NCI-H524 treated with DMSO at 0.1 percent for 48 hours (cell line): ENCODE measurements around the gene IGF1R.

ENCODE experiments used
- DNase-seq: peaks from one replicate; lab custom pipeline; 2025; lab: John Stamatoyannopoulos, UW

Gene IGF1R

GRCh38 chr15:98943051-98943508 is 294.7 kb downstream of the IGF1R start:
- no peak for DNase-seq

DNA sequence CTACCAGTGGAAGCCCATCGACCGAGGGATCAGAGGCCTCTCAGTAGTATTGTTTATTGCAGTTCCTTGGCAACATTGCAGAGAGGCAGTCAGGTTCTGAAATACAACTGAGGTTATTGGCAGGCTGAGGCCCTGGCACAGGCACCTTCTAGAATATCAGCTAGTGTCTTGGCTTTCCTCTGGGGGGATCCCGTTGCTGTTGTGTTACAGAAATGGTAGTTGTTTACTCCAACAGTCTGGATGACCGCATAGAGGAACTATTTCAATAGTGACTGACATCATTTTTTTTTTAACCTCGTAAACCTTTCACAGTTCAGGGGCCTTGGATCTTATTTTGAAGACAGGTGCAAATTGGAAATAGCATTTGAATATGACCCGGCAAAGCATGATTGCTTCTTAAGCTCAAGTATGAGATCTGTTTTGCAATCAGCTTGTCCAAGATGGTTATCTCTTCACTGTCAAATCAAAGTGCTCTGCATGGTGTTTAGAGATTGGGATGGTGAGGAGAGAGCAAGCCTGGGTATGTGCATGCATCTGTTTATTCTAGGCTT is 295.3 kb downstream of the IGF1R start:
- no peak for DNase-seq

DNA sequence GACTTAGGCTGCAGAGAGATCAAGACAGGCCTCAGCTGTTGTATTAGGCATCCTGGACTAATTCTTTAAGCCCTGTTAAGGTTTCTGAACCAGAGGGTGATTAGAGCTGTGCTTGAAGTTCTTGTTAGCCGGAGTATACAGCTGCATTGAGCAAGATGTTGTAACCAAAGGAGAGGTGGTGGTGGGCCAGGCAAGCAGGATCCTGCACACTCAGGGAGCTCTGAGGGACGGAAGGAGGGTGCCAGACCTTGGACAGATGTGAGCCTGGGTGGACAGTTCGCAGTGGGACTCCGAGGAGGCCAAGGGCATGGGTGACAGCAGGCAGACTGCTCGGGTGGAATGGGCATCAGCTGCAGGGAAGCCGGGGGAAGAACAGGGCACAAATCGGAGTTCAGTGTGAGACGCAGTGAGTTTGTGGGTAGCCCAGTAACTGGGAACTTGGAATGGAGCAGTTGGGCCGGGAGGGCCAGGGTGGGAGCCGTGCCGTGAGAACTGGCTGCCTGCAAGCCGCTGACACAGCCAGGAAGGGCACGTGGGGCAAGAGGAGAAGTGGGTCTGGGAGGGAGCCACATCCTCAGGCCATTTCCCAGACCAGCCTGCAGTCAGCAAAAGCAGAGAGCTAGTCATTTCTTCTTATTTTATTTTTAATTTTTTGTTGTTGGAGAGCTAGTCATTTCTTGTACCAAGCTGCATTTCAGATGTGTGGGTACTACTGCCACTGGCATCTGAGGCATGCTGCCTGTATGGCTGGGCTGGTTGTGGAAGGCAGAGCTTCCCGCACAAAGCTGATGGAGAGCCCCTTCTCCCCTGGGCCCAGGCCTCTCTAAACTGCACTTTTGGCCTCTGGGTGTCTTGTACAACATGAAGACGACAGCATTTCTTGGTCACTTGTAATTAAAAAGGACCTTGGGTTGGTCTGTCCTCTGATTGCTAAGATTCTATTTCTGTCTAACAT is 298.2 kb downstream of the IGF1R start:
- no peak for DNase-seq

GRCh38 chr15:98948456-98948855 is 300.1 kb downstream of the IGF1R start:
- DNase-seq: no peak

DNA sequence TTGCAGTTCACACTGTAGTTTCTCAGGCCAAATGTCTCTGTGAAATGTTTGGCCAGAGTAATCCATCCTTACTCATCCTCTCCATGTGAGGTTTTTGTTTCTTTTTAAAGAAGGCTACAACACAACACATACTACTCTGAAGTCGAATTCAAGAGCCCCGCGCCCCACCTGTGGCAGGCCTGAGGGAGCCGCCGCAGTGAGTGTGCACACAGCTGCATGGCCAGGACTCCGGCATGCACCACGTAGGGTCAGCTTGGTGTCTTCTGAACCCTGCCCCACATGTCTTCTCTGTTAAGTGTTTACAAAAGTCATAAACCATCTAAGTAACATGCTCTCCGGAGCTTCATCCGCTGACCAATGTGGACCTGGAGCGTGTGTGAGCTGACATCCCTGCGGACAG is 300.6 kb downstream of the IGF1R start:
- DNase-seq: no peak

DNA sequence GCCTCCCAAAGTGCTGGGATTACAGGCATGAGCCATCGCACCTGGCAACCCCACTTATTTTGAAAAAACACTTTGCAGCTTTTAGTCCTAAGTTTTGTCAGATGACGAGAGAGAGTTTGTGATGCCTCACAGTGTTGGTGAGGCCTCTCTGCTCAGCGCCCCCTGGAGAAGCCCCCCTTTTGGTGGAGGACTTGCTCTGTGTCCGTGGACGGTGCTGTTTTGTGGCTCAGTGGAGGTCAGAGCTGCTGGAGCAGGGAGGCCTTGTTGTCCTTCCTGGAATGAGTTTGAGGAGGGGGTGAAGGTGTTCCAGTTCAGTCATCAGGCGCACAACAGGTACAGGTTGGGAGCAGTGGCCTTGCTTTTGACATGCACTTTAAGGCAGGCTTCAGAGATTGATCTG is 301.3 kb downstream of the IGF1R start:
- no peak for DNase-seq

DNA sequence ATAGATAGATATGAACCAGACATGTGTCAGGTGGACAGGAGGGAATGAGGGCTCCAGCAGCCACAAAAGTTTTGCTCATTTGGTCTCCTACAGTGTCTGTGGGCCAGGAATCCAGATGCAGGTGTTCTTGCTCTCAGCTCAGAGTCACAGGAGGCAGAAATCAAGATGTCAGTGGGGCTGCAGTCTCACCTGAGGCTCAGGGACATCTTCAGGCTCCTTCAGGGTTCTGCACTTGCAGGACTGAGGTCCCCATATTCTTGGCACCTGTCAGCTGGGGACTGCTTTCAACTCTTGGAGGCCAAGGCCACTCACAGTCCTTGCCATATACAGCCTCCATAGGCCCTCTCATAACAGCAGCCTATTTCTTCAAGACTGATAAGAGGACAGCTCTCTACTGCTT is 301.9 kb downstream of the IGF1R start:
- no peak for DNase-seq

DNA sequence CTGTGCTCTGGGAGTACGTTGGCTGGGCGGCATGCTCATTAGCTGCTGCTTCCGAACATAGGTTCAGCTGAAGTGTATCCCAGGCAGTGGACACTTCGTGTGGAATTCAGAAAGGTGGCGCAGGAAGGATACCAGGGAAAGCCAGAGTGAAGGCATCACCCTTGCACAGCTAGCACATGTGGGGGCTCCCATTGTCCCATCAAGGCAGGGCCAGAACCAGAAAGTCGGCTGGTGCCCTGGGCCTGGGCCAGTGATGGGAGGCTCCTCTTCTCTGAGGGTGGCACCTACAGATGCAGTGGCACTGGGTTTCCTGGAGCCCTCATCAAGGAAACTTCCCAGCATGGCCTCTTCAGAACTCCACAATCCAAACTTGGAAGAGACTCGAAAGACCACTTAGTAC is 302.7 kb downstream of the IGF1R start:
- no peak for DNase-seq

GRCh38 chr15:98951493-98952320 is 303.4 kb downstream of the IGF1R start:
- DNase-seq: no peak

GRCh38 chr15:98952381-98952803 is 304.1 kb downstream of the IGF1R start:
- no peak for DNase-seq

DNA sequence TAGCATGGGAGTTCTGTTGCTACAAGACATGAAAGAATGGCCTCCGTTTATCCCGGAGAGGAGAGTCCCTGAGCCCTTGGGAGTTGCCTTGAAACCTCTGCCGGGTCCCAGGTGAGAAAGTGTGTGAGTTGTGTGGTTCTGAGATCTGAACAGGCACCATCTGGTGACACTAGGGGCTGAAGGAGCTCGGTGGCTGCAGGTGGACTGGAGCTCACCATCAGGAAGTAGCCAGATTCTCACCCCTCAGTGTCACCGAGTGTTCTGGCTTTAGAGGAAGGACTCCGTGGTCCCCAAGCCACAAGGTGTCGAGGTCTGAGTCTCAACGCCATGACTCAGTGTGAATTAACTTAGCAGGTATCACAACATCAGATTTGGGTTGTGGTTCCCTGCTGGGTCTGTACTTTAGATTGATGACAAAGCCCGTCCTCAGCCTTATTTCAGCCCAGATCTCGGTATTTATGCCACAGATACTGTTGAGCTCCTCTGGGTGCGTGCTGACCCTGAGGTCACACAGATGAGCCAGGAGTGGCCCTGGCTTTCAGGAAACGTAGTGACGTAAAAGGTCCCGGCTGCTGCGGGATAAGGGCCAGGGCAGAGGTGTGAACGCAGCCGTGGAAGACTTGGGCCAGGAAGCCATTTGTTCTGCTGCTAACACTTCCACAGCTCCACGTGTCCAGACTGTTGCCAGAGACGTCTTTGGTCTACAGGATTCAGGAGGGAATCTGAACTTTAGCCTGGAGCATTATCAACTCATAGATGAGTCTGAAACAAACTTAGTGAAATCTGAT is 304.9 kb downstream of the IGF1R start:
- DNase-seq: no peak

- no peak for DNase-seq
Observed at GRCh38 chr15:98953968-98954367, 305.6 kb downstream of the IGF1R start.

- no peak for DNase-seq
Observed at GRCh38 chr15:98954411-98954810, 306.1 kb downstream of the IGF1R start.

DNA sequence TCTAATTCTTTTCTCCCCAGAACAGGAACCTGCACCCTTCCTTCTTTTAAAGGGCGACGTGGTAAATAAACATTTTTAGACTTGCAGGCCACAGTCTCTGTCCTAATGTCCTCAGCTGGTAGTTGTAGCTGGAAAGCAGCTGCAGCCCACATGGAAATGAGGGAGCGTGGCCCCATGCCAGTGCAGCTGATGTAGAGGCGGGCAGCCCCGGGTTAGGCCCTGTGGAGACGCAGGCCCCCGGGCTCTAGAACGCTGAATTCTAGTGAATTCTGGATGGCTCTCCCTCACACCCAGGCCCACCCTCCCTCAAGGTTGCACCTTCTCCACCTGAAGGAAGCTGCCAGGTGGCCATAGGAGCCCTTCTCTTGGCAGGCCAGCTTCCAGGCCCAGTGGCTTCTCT is 307.0 kb downstream of the IGF1R start:
- no peak for DNase-seq

GRCh38 chr15:98955961-98956723 is 307.8 kb downstream of the IGF1R start:
- DNase-seq: no peak

DNA sequence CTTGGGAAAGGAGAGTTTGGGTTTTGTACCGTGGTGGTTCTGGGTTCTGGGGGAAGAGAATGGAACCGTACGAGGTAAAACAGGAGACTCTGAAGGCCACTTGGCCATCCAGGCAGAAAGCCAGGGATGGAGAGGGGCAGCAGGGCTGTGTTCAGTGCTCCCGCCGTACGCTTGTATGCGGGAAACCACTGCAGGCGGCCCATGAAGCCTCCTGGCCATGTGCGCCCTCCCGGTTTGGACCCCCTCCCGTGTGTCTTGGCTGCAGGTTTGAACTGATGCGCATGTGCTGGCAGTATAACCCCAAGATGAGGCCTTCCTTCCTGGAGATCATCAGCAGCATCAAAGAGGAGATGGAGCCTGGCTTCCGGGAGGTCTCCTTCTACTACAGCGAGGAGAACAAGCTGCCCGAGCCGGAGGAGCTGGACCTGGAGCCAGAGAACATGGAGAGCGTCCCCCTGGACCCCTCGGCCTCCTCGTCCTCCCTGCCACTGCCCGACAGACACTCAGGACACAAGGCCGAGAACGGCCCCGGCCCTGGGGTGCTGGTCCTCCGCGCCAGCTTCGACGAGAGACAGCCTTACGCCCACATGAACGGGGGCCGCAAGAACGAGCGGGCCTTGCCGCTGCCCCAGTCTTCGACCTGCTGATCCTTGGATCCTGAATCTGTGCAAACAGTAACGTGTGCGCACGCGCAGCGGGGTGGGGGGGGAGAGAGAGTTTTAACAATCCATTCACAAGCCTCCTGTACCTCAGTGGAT is 308.6 kb downstream of the IGF1R start:
- no peak for DNase-seq

- DNase-seq: no peak
Observed at GRCh38 chr15:98957655-98958054, 309.3 kb downstream of the IGF1R start.

DNA sequence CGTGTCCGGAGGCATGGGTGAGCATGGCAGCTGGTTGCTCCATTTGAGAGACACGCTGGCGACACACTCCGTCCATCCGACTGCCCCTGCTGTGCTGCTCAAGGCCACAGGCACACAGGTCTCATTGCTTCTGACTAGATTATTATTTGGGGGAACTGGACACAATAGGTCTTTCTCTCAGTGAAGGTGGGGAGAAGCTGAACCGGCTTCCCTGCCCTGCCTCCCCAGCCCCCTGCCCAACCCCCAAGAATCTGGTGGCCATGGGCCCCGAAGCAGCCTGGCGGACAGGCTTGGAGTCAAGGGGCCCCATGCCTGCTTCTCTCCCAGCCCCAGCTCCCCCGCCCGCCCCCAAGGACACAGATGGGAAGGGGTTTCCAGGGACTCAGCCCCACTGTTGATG is 309.7 kb downstream of the IGF1R start:
- no peak for DNase-seq

DNA sequence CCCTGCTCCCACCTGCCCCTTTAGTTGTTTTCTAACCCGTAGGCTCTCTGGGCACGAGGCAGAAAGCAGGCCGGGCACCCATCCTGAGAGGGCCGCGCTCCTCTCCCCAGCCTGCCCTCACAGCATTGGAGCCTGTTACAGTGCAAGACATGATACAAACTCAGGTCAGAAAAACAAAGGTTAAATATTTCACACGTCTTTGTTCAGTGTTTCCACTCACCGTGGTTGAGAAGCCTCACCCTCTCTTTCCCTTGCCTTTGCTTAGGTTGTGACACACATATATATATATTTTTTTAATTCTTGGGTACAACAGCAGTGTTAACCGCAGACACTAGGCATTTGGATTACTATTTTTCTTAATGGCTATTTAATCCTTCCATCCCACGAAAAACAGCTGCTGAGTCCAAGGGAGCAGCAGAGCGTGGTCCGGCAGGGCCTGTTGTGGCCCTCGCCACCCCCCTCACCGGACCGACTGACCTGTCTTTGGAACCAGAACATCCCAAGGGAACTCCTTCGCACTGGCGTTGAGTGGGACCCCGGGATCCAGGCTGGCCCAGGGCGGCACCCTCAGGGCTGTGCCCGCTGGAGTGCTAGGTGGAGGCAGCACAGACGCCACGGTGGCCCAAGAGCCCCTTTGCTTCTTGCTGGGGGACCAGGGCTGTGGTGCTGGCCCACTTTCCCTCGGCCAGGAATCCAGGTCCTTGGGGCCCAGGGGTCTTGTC is 310.7 kb downstream of the IGF1R start:
- no peak for DNase-seq

DNA sequence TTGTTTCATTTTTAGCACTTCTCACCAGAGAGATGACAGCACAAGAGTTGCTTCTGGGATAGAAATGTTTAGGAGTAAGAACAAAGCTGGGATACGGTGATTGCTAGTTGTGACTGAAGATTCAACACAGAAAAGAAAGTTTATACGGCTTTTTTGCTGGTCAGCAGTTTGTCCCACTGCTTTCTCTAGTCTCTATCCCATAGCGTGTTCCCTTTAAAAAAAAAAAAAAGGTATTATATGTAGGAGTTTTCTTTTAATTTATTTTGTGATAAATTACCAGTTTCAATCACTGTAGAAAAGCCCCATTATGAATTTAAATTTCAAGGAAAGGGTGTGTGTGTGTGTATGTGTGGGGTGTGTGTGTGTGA is 311.3 kb downstream of the IGF1R start:
- no peak for DNase-seq
